HL-60 (cell line): Measurements from ENCODE around the gene ZNF839.

ENCODE experiments used
- DNase-seq, 2 experiments: peaks; one replicate each; pipeline ENCODE4 v3.0.0-alpha.2; 2010 to 2020; ENCODE audit warnings: low read depth in 1 of 2, low spot score in 1 of 2
- H3K27ac ChIP-seq: fragments of 250-450 bp; sonication (Bioruptor Pico); replicated peaks from 2 replicates; pipeline ENCODE4 v1.5.1; 2020; ENCODE audit warnings: mild to moderate bottlenecking, moderate library complexity
- H3K27me3 ChIP-seq: fragments of 250-450 bp; sonication (Bioruptor Pico); 2 replicates; pipeline ENCODE4 v1.5.1; 2021; ENCODE audit warnings: mild to moderate bottlenecking, moderate library complexity; ENCODE audit not compliant: insufficient read depth, poor library complexity, severe bottlenecking
- H3K4me3 ChIP-seq: replicated peaks from 2 replicates; pipeline ENCODE4 v1.5.1; 2011; ENCODE audit warnings: mild to moderate bottlenecking, control low read depth, low read length; ENCODE audit not compliant: insufficient read depth
- CTCF ChIP-seq: IDR thresholded peaks from one replicate; pipeline ENCODE4 v1.5.1; 2011; ENCODE audit warnings: low read length, control low read depth, inconsistent platforms; ENCODE audit not compliant: insufficient read depth
- GABPA ChIP-seq: IDR thresholded peaks from 2 replicates; pipeline ENCODE4 v1.6.1; 2012; ENCODE audit warnings: low read depth
- POLR2AphosphoS5 ChIP-seq: IDR thresholded peaks from 2 replicates; pipeline ENCODE4 v1.6.1; 2012; ENCODE audit warnings: low read depth
- REST ChIP-seq: IDR thresholded peaks from 2 replicates; pipeline ENCODE4 v1.6.1; 2012; ENCODE audit warnings: low read depth; ENCODE audit not compliant: insufficient replicate concordance
- SPI1 ChIP-seq: IDR thresholded peaks from 2 replicates; pipeline ENCODE4 v1.6.1; 2012; ENCODE audit warnings: low read depth, mild to moderate bottlenecking, borderline replicate concordance

ZNF839 gene

GRCh38 chr14:102304611-102305506 lies 14.7 kb upstream of the ZNF839 start, which contains the start of gene MOK:
Gene MOK, minus strand, starts transcription at chr14:102305164. Its CDS starts 196 bp downstream, at chr14:102304968.
- DNase-seq: peak; percentile 91 to 94
- no peaks in the 10 kb centered on the region for H3K27me3 ChIP-seq
- no peak for TF ChIP-seq REST
- TF ChIP-seq GABPA: no peak
- TF ChIP-seq CTCF: no peak
- TF ChIP-seq SPI1: no peak
- TF ChIP-seq POLR2AphosphoS5: no peak
- peak within 1 kb of the TSS; percentile 79 for H3K27ac ChIP-seq
- H3K4me3 ChIP-seq: peak within 1 kb of the TSS; percentile 93

GRCh38 chr14:102314242-102315011 lies 5.1 kb upstream of the ZNF839 start:
- DNase-seq: peak; percentile 76 to 85
- 0 out of 2 replicates have a peak, but pooled peaks have one; percentile 34 for TF ChIP-seq POLR2AphosphoS5
- TF ChIP-seq CTCF: peak; percentile 81
- TF ChIP-seq REST: no peak
- TF ChIP-seq SPI1: no peak
- no peaks in the 10 kb centered on the region for H3K27me3 ChIP-seq
- H3K4me3 ChIP-seq: peak overlapping the region; percentile 66
- H3K27ac ChIP-seq: no peak overlapping the region

GRCh38 chr14:102315121-102315520 lies 4.4 kb upstream of the ZNF839 start:
- H3K4me3 ChIP-seq: no peak overlapping the region
- H3K27ac ChIP-seq: no peak overlapping the region
- no peak for DNase-seq
- TF ChIP-seq POLR2AphosphoS5: no peak
- no peak for TF ChIP-seq SPI1
- TF ChIP-seq GABPA: no peak
- no peak for TF ChIP-seq CTCF
- no peak for TF ChIP-seq REST
- H3K27me3 ChIP-seq: no peaks in the 10 kb centered on the region
